Fibroblast of the conjunctiva (primary cell): ENCODE measurements around the gene ATP7A.

Experiments used
- DNase-seq: peaks from one replicate; pipeline ENCODE4 v3.0.0-alpha.2; 2010; ENCODE audit warnings: low read depth

ATP7A gene

DNA sequence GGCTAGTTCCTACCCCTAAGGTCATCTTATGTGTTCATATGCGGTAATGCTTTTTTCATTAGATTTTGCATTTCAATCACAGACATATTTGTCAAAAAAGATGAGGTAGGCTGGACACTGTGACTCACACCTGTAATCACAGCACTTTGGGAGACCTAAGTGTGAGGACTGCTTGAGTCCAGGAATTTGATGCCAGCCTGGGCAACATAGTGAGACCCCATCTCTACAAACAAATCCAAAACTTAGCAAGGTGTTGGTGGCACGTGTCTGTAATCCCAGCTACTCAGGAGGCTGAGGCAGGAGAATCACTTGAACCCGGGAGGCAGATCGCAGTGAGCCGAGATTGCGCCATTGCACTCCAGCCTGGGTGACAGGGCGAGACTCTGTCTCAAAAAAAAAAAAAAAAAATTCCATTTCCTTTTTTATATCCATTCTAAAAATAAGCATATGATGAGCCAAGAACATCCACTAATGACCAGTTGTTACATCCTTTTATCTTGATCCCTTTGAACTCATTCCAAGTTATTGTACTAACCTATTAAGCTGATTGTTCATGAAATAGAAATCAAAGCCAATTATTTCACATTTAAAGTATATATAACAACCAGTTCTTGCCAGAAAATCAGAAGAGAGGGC, 35.5 kb downstream of the ATP7A start:
- DNase-seq: no peak

DNA sequence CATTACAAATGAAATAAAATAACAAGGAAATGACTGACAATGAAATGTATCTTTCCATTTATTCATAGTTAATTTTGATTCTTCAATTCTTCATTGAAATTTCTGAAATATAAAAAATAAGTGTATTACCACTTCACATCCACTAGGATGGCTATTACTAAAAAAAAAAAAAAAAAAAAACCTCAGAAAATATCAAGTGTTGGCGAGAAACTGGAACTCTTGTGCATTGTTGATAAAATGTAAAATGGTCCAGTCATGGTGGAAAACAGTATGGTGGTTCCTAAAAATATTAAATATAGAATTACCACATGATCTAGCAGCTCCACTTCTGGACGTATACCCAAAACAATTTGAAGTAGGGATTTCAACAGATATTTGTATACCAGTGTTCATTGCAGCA, 36.1 kb downstream of the ATP7A start:
- no peak for DNase-seq

DNA sequence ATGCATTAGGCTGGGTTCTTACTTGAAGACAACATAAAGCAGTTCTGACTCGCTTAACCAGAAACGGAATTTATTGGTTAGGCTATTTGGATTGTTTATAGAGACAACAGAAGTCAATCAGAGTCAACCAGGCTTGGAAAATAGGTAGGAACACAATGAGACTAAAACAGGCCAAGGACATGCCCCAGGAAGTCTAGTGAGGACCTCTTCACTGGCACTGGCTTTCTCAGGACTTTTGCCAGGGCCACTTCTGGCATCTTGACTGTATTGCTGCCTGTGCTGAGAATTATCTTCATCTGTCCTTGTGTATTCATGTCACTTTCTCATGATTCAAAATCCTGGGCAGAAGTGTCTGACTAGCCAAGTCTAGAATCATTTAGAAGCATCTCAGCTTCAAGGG, 39.3 kb downstream of the ATP7A start:
- DNase-seq: no peak

DNA sequence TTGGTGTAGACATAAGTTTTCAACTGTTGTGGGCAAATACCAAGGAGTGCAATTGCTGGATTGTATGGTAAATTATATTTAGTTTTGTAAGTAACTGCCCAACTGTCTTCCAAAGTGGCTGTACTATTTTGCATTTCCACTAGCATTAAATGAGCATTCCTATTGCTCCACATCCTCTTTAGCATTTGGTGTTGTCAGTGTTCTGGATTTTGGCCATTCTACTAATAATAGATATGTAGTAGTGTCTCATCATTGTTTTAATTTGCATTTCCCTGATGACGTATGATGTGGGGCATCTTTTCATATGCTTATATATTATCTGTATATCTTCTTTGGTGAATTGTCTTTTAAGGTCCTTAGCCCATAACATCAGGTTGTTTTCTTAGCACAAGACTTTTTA, 41.7 kb downstream of the ATP7A start:
- no peak for DNase-seq

DNA sequence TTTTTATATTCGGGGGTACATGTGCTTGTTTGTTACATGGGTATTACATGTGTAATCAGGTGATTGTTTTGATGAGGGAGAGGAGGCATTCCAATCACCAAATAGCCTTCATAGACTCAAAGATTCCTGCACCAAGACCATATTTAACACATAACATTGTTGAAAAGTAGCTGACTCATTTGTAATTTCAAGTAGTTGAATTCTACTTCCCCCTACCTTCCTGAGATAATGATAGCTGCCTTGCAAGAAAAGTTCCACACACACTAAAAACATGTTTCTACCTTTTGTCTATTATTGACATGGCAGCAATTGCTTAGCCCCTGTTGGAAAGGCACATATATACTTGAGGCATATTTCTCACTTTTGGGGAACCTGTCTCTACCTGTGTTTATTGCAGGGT, 42.8 kb downstream of the ATP7A start:
- no peak for DNase-seq

DNA sequence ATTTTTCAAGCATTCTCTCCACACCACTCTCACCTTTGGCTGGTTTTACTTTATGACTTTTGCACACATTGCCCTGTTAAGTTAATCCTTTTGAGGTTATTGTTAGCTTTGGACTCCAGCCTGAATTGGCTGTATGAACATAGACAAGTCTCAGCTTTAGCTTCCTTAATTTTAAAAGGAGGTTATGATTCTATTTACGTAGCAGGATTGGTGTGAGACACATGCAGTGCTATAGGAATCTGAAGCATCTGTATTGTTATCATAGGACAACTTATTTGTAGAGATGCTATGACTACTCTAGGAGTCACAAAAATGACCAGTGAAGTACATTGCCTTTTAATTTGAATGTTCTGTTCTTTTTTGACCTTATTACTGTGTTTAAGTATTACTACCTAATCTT, 43.2 kb downstream of the ATP7A start:
- no peak for DNase-seq

DNA sequence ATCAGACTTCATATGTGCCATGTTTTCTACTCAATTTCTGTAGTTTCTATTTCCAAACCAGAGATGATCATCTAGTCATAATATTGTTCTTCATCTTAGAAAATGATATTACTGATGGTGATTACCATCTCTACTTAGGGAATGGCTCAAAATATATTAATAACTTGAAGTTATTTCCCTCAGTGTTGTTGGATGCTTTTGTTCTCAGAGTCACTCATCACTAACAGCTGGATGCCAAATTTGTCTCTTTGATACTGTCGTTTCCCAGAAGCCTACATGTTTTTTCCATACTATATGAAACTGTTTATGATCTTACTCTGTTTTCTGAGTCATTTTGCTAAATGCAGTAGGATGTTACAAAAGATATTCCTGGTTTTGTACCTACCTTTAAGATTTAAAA, 50.1 kb downstream of the ATP7A start:
- no peak for DNase-seq

DNA sequence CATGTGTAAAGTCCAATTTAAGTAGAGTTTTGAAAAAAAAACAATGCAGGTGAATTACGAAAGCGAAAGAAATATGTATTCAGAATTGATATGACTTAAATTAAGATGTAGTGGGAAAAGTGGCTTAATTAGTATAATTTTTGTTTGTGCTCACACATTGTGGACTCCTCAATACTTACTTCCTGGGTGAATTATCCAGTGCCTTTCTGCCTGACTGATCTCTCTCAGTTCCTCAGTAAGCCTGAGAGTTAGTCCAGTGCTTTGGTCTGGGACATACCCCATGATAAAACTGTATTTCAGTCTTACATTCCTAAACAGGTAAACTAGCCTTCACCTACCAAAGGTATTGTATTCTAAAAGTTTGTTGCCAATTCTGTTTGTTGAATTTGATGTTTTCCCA, 50.6 kb downstream of the ATP7A start:
- no peak for DNase-seq

DNA sequence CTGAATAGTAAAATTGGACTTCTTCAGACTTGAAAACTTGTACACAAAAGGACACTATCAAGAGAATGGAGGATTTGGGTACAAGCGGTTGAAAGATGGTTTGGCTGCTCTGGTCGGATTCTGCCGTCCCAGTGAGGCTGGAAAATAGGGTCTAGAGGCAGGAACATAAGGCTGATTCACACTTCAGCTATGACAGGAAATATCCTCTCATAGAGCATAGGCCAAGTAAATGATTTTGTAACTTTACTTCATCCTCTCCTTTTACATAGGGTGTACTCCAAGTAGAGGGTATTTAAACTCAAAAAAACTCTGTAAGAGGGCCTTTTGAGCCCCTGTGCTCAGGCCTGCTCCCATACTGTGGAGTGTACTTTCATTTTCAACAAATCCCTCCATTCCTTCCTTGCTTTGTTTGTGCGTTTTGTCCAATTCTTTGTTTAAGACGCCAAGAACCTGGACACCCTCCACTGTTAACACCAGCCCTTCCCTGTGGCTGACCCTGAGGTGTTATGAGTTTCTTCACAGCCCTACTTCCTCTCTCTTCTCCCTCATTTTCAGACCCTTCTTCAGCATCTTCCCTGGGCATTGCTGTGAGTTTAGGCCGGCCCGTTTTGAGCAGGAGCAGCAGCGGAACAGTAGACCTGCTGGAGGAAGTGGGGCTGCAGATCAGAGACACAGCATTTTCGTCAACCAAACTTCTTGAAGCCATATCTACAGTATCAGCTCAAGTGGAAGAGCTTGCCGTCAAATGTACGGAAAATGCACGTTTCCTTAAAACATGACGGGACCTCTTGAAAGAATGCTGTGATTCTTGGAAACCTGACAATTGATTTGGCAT, 51.8 kb downstream of the ATP7A start:
- no peak for DNase-seq

DNA sequence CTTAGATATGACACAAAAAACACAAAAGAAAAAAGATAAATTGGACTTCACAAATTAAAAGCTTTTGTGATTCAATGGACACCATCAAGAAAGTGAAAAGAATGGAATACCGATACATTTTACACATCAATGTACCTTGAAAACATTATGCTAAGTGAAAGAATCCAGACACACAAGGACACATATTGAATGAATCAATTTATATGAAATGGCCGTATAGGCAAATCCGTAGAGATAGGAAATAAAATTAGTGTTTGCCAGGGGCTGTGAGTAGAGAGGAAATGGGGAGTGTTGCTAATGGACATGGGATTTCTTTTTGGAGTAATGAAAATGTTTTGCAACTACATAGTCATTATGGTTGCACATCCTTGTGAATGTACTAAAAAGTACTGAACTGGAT, 55.9 kb downstream of the ATP7A start:
- DNase-seq: no peak

DNA sequence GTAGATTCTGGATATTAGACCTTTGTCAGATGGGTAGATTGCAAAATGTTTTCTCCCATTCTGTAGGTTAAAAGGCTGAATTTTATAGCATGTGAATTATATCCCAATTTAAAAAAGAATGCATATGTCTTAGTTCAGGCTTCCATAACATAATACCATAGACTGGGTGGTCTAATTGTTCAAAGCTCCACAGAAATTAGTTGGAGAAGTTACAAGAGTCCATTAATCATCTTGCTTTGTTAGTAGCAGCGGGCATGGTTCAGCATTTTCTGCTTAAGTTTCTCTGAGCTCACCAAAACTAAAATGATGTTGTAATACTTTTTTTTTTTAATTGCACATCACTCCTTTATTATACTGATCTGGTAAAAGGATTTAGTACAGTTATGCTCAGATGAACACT, 57.1 kb downstream of the ATP7A start:
- DNase-seq: no peak

DNA sequence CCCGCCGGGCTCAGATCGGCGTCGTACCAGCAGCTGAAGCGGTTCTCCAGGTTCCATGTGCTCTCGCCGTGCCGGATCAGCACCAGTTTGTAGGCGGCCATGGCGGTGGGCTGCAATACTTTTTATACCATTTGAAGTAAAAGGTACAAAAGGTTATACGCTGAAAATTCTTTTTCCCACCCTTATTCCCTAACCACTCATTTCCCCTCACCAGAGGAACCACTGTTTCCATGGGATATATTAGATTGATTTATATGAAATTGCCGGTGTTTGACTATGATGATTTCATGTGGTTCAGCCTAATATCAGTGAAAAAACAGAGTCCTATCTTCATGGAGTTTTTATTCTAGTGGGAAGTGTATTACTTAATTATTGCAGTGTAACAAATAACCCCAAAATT, 59.0 kb downstream of the ATP7A start, which contains the start of gene PGAM4:
PGAM4 (minus strand) TSS at position 101 of the 400 bp plus-strand sequence; CDS start at position 101, 0 bp downstream.
- DNase-seq: no peak

DNA sequence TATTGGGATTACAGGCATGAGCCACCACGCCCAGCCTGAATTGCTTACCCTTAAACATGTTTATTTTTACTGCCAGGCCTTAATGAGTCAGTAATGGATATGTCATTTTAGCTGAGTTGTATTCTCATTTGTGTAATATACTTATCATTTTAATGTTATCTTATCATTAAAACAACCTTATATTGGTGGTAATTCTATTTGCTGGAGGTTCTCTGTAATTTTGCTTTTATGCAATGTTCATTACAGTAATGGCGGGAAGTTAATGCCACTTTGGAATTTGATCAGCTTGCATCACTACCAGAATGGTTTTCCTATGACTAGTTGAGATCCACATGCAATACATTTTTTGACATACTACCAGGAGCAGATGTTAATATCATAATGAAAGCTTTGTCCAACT, 65.3 kb downstream of the ATP7A start:
- no peak for DNase-seq

DNA sequence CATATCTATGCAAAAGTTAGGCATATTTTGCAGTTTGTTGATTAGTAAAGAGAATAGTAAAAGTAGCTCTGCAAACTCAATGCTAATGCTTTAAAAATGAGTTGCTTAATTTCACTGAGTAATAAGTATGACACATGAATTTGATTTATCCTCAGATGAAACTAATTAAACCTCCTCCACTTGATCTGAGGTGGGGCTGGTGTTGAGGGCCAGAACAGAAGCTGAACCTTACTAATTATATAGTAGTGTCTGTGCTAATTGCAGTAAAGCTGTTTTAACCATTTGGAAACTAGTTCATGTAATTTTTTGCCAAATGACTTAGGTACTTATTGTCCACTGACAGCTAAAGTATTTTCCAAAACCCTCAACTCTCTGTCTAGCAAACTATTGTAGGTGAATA, 66.6 kb downstream of the ATP7A start:
- DNase-seq: no peak

DNA sequence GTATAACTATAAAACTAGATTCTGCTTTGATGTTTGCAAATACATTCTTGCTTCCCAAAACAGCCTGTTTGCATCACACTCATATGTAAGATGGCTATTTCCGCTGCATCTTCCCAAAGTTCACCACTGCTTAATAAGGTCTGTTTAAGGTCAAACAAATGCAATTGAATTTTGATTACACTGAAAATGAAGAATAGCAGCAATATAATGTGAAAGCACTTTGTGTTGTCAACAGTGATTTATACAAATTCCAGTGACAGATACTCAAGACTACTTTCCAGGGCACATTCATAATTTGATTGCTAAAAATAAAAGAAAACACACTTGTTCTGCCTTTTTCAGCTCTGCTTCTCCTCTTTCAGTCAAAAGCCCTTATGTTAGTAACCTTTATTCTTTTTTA, 67.0 kb downstream of the ATP7A start:
- DNase-seq: no peak

DNA sequence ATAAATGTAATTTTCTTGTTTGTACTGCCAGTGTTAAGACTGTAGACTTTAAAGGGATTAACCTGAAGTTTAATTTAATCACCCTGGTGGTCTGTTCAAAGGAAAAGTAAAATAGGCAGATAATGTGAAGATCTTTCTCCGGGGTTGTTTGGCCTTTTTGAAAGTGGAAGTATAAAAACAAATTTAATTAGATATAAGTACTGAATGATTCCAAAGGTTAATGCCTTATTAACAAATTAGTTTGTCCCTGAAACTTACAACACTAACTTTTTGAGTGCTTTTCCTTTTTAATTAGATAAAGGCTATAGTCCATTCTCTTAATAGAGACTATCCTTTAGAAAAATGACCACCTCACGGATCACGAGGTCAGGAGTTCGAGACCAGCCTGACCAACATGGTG, 69.4 kb downstream of the ATP7A start:
- DNase-seq: no peak

DNA sequence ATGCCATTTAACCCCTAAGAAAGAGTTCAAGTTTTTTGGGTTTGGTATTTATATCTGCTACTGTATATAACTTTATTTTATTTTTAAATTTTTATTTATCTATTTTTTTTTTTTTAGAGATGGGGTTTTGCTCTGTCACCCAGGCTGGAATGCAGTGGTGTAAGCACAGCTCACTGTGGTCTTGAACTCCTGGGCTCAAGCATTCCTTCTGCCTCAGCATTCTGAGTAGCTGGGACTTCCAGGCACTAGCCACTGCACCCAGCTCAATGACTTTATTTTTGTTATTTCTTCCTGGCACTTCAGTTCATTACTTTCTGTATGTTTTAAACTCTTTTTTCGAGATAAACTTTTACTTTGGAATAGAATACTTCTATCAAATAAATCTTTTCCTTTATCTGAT, 101.4 kb downstream of the ATP7A start:
- DNase-seq: no peak

DNA sequence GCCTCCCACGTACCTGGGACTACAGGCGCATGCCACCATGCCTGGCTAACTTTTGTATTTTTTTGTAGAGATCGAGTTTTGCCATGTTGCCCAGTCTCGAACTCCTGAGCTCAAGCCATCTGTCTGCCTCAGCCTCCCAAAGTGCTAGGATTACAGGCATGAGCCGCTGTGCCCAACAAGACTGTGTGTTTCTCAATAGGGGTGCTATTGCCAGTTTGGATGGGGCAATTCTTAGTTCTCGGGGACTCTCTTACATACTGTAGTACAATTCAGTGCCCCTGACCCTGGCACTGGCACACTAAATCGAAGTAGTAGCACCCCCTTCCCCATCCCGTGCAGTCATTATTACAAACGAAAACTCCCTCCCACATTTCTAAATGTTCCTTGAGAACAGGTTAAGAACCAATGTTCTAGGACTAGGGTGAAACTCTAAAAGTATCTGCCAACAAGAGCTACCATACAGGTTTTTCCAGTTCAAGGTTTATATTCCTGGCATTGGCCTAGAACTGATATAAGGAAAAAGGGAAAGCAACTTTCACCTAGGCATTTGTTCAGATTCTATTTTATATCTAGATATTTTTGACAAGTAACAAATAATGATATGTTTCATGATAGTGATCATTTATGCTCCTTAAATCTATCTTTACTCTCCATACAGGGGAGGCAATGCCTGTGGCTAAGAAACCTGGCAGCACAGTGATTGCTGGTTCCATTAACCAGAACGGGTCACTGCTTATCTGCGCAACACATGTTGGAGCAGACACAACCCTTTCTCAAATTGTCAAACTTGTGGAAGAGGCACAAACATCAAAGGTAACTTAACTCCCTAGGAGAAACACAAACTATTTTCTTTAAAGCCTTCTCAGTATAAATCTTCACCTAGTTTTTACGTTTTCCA, 109.3 kb downstream of the ATP7A start:
- no peak for DNase-seq

DNA sequence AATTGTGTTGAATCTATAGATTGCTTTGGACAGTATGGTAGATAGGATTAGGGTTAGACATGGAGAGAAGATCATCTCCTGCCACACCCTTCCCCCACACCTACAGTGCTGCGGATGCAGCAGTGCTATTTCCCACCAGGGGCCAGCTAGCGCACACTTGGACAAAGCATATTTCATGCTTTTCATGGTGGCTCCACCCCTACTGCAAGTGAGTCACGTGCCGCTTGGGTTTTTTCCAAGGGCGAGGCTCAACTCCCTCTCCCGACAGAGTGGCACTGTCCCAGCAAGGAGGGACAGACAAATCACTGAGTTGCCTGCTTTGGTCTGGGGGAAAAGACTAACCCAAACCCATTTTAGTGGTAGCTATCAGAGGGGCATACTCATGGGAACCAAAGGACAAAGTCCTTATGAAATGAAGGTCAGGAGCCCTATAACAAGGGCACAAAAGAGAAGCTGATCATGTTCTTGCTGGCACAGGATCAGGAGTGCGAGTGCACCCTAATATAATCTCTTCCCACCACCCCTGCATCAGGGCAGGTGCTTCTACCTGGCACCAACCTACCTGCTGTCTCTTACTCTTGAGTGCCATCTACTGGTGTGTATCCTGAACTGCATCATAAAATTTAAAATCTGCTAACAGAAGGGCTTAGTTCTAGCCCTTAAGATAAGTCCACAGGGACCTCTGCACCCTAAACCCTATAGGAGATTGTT, 114.0 kb downstream of the ATP7A start:
- no peak for DNase-seq

DNA sequence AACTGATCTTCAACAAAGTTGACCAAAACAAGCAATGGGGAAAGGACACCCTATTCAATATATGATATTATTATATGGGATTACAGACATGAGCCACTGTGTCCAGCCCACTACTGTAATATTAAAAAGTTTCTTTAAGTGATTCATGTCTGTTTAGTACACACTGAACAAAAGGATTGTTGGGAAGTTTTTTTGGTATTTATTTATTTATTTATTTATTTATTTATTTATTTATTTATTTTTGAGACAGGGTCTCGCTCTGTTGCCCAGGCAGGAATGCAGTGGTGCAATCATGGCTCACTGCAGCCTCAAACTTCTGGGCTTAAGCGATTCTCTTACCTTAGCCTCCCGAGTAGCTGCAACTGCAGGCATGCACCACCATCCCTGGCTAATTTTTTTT, 117.3 kb downstream of the ATP7A start:
- no peak for DNase-seq

DNA sequence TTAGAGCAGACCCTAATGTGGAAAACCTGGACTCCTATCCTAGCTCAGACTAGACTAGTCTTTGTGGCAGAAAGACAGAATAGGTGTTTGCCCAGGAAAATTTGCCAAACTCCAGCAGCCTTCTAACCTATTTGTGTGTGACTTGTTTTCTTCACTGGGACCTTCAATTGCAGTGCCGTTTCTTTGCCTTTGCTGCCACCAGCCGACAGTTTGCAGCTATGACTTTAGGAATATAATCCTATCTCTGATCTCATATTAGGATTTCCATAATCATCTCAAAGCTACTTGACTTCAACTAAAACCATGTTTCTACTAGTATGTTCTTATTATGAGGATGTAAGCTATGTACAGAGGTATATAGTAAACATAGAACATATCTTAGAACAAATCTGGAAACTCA, 119.2 kb downstream of the ATP7A start:
- peak; percentile 8 for DNase-seq

DNA sequence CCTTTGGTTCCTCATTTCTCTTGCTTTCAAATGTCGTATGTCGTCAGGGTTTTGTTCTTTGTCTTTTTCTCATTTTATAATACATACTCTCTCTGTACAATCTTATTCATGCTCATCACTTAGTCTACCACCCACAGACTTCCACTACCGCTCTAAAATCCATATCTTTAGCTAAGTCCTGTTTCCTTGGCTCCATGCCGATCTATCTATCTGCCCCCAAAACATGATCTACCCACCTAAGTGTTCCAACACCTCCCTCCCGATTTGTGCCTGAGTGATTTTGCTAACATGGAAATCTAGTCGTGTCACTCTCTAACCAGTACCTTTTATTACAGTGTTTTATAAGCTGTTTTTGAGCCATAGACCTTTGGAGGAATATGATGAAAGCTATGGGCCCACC, 124.6 kb downstream of the ATP7A start:
- DNase-seq: no peak
